Small intestine (tissue), 7 donors: Measurements from ENCODE around the gene MTMR12. TPM values are rescaled to one million over a fixed set of nuclear protein-coding genes. Genes with fewer than 3 reads are reported as not detected.

ENCODE experiments used
- DNase-seq, 2 donors: peaks; one replicate each; pipeline versions ENCODE4 v3.0.0 to v3.0.0-alpha.2; 2013
- FAIRE-seq: peaks from 2 replicates; lab custom pipeline; 2012; peaks lifted over from hg19 to GRCh38; lab: Jason Lieb, UNC
- H3K27ac ChIP-seq, 3 donors: one replicate each; pipeline ENCODE4 v1.5.1; 2013; ENCODE audit warnings: low read length in 2 of 3, mild to moderate bottlenecking in 2 of 3, control low read depth in 1 of 3, inconsistent platforms in 1 of 3, low read depth in 1 of 3, moderate library complexity in 1 of 3
- H3K27me3 ChIP-seq, 3 donors: one replicate each; pipeline ENCODE4 v1.6.1; 2013; ENCODE audit warnings: low read length in 3 of 3, inconsistent platforms in 1 of 3; ENCODE audit not compliant: control insufficient read depth in 3 of 3, insufficient read depth in 3 of 3
- H3K36me3 ChIP-seq, 3 donors: one replicate each; pipeline ENCODE4 v1.6.1; 2013; ENCODE audit warnings: low read length in 3 of 3, inconsistent platforms in 1 of 3, low read depth in 1 of 3, mild to moderate bottlenecking in 1 of 3, moderate library complexity in 1 of 3; ENCODE audit not compliant: control insufficient read depth in 3 of 3, insufficient read depth in 2 of 3
- H3K4me1 ChIP-seq, 3 donors: one replicate each; pipeline ENCODE4 v1.6.1; 2013; ENCODE audit warnings: low read length in 2 of 3, inconsistent platforms in 1 of 3, low read depth in 1 of 3, mild to moderate bottlenecking in 1 of 3, moderate library complexity in 1 of 3; ENCODE audit not compliant: control insufficient read depth in 3 of 3, insufficient read depth in 2 of 3
- H3K4me3 ChIP-seq, 3 donors: one replicate each; pipeline ENCODE4 v1.5.1; 2013; ENCODE audit warnings: low read length in 3 of 3, control low read depth in 1 of 3, inconsistent platforms in 1 of 3, low read depth in 1 of 3, mild to moderate bottlenecking in 1 of 3, moderate library complexity in 1 of 3
- H3K9me3 ChIP-seq, 2 donors: one replicate each; pipeline ENCODE4 v1.6.1; 2013; ENCODE audit warnings: low read depth in 1 of 2, low read length in 1 of 2; ENCODE audit not compliant: control insufficient read depth in 2 of 2, insufficient read depth in 1 of 2
- WGBS, 3 donors: extraction: QIAGEN DNeasy Blood & Tissue Kit; methylation state at CpG; one replicate each; pipeline ENCODE4 v1.1.7; 2013; 5-methylcytosine and 5-hydroxymethylcytosine counted together
- polyA plus RNA-seq, 4 donors: library from polyadenylated mRNA; stranded (reverse) in 3 of 4; unstranded in 1 of 4; fragments of 200-250 nt in 3 of 4; fragments of 120-200 nt in 1 of 4; gene quantifications; one replicate each; pipeline versions ENCODE4 v1.2.1 to v1.2.3, GENCODE V29; 2013
- donor health status: healthy with polysubstance abuse.
- donor health status: control.
- donor health status: control.
- donor health status: Bipolar disorder and iron deficiency.
- donor health status: healthy.

MTMR12 gene
- polyA plus RNA-seq, 4 donors, result 5.9 to 19.2 (median 9.6) TPM

GRCh38 chr5:32190095-32190494 is 122.6 kb downstream of the MTMR12 start:
- Histone ChIP-seq H3K4me1 (peaks cover 0 to 6% (median 0%) of the 10 kb centered on the region in 3 donors), H3K27ac (no peak overlapping the region), H3K4me3 (no peak overlapping the region), H3K9me3 (no peaks in the 10 kb centered on the region), H3K27me3 (no peaks in the 10 kb centered on the region), H3K36me3 (no peaks in the 10 kb centered on the region)
- WGBS, 3 donors, result 69 to 94% (median 87%) methylated on average over 5 of the region's 5 CpGs
- DNase-seq (no peak), FAIRE-seq (no peak)

- no peak overlapping the region for H3K4me3 ChIP-seq
- H3K36me3 ChIP-seq, result no peaks in the 10 kb centered on the region
- no peaks in the 10 kb centered on the region for H3K27me3 ChIP-seq
- no peak for FAIRE-seq
- no peak for DNase-seq
- no peaks in the 10 kb centered on the region for H3K4me1 ChIP-seq
- H3K27ac ChIP-seq, result no peak overlapping the region
- no peaks in the 10 kb centered on the region for H3K9me3 ChIP-seq
Observed at GRCh38 chr5:32187675-32188074, 125.1 kb downstream of the MTMR12 start.

GRCh38 chr5:32182463-32183063 is 130.2 kb downstream of the MTMR12 start:
- H3K27me3 ChIP-seq, result no peaks in the 10 kb centered on the region
- no peak for FAIRE-seq
- H3K36me3 ChIP-seq, result no peaks in the 10 kb centered on the region
- no peaks in the 10 kb centered on the region for H3K9me3 ChIP-seq
- 66 to 83% (median 78%) methylated on average over 5 of the region's 5 CpGs for WGBS, 3 donors
- H3K27ac ChIP-seq, result no peak overlapping the region
- DNase-seq, result no peak
- no peak overlapping the region for H3K4me3 ChIP-seq
- H3K4me1 ChIP-seq, result no peaks in the 10 kb centered on the region

Other genes starting within 250 kb of the MTMR12 start
- gene GOLPH3, start 138.6 kb downstream of the MTMR12 start, polyA plus RNA-seq, result 10 to 100 TPM; 53.0 to 93.2 (median 74.4) TPM
- gene ZFR, start 131.8 kb upstream of the MTMR12 start, polyA plus RNA-seq, result 10 to 100 TPM; 28.2 to 71.0 (median 30.3) TPM